8988T (cell line): ENCODE measurements around the gene KCNE1.
A peak's percentile ranks its signal among the peaks of the same experiment; 100 is the strongest.

Source experiments
- DNase-seq: peaks from one replicate; pipeline ENCODE4 v3.0.0; 2011

The KCNE1 gene

DNA sequence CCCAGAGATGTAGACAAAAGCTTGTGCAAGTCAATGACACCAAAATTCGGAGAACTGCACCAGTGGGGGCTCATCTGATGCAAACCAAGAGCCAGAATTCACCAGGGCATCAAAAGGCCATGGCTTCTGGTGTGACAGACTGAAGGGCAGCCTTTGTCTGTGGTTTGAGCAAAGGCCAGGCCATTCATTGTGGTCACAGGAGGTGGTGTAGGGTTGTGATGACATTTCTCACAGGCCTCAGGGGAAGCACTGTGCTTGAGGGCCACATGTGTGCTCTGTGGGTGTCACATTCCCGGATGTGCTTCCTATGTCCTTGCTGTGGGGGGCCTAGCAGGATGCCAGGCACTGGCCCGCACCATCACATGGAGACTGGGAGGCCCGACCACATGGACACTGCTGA, 22.5 kb upstream of the KCNE1 start:
- no peak for DNase-seq

DNA sequence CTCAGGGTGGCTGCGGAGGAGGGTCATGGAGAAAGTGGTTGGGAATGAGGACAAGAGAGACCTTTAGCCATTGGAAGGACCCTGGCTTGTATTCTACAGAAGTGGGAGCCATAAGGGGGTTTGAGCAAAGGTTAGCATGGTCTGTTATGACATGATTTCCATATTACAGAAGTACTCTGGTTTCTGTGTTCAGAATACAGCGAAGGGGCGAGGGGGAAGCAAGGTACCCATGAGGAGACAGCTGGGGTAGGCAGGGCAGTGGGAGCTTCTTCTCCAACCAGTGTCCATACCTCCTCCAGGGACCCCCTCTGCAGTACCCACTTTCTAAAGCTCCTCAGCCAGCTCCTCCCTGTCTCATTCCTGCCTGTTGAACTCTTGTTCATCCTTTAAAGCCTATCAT, 21.9 kb upstream of the KCNE1 start:
- no peak for DNase-seq

GRCh38 chr21:34531399-34531798, 19.4 kb upstream of the KCNE1 start:
- DNase-seq = no peak

- DNase-seq = no peak
Measured at GRCh38 chr21:34530261-34530660, 18.3 kb upstream of the KCNE1 start.

DNA sequence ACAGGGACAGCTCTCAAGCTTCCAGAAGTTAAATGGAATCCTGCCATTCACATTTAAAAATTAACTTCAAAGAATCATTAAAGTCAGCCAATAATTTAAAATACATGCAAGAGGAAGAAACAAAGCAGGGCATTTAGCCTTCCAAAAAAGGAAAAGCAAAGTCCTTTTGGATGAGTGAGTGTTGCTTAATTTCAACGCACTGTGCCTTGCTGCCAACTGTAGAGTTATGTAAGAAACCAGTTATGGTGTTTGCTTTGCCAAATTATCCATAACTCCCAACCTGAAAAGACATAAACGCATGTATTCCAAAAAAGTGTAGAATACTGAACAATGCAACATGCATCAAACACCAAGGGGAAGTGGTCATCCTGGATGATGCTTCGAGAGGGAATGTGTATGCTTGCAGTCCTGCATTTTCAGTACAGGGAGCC, 16.1 kb upstream of the KCNE1 start:
- no peak for DNase-seq

DNA sequence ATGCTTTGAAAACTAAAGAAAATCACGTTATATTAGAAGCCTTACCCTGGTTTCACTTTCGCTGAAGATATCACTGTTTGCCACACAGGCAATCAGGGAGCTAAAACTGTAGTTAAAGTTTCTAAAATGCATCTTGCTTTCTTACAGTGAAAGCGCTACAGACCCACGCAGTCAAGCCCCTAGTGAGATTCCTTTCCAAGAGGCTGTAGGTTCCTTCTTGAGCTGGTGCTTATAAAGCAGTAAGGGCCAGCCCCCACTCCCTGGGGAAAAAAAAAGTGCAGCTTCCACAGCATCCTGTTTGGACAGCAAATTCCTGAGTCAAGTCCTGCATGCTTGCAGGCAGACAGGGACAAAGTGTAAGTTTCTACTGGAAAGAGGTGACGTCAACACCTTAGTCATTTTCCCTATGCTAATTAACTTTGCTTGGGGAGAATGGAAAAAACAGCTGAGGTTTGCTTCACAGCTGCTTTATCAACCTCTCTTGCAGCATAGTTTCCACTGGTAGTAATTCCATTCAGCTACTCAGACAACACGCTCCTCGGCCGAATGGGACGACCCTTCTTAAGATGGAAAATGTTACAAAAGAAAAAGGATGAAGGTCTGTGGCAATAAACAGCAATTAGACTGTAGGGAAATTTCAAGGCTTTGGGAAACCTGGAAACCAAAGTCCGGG, 14.7 kb upstream of the KCNE1 start:
- DNase-seq = peak; percentile 31

GRCh38 chr21:34526241-34526617, 14.2 kb upstream of the KCNE1 start:
- DNase-seq = no peak

DNA sequence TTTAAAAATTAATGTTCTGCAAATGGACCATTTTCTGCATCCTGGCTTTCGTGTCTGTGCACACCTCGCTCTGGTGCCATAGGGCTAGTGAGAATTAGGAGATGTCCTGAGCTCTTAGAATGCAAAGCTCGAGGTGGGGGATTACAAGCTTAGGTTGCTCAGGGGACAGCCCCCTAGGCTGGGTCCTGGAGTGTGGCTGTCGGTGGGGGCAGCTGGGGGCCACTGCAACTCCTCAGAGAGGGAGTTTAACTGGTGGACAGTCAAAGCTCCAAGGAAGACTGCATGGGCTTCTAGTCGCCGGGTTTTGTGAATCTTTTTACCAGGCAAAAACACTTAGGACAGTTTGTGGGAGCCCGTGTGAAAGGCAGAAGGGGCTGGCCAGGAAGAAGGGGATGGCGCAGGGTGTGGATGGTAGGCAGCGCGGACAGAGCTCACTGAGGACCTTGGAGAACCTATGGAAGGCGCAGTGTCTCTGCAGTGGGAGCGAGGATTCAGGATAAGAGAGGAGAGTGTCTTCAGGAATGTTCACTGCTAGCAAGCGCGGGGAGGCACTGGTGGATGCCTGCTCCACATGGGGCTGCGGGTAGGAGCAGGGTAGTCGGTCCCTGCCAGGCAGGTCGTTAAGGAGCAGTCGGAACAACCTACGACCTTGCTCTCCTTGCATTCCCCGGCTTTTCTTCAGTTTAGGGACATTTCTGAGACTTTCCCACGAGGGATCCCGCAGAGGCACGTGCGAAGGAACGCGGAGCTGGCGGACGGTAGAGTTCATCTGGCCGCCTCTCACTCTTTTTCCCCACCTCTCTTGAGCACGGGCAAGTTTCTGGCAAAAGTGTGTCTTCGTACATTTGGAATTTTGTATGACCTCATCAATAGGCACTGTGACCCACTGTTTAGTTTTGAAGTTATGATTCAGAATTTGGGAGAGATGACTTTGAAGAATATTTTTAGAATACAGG, 12.9 kb upstream of the KCNE1 start:
- peak; percentile 33 for DNase-seq

- no peak for DNase-seq
Measured at GRCh38 chr21:34523019-34523555, 11.1 kb upstream of the KCNE1 start.

GRCh38 chr21:34522284-34522683, 10.3 kb upstream of the KCNE1 start:
- DNase-seq = no peak

- DNase-seq = no peak
Measured at GRCh38 chr21:34521561-34521960, 9.6 kb upstream of the KCNE1 start.

GRCh38 chr21:34520764-34521508, 8.9 kb upstream of the KCNE1 start:
- DNase-seq = no peak

- DNase-seq = no peak
Measured at GRCh38 chr21:34520281-34520680, 8.3 kb upstream of the KCNE1 start.

GRCh38 chr21:34519694-34520093, 7.7 kb upstream of the KCNE1 start:
- DNase-seq = no peak

DNA sequence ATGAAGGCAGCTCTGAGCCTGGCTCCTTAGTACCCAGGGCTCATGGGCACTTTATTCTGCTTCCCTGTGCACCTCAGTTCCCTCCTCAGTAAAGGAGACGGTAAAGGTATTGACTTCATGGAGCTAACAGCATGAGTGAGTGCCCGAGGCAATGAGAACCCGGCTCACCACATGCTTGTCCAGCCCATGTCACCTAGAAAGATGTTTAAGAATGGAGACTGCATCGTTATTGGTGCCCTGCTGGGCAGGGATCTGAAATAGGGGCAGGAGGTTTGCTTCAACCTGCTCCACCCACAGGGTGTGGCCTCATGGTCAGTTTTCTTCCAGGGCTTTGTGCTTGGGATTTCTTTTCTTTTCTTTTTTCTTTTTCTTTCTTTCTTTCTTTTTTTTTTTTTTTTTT, 7.0 kb upstream of the KCNE1 start:
- no peak for DNase-seq

DNA sequence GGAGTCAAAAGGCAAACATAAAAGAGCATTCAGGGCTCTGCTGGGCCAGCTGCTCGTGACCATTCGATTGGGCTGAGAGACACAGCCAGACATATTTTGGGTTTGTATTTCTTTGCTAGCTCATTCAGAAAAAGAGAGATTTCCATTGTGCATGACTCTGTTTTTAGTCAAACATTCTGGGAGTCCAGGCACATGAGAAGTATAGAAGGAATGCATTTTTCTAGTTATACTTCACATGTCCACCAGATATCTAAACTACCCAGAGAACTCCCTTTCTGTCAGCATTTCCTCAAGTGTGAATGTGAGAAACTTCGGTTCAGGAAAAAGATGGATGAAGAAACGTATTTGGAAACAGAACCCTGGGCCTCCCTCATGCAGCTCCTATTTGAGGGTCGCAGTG, 6.3 kb upstream of the KCNE1 start:
- no peak for DNase-seq

DNA sequence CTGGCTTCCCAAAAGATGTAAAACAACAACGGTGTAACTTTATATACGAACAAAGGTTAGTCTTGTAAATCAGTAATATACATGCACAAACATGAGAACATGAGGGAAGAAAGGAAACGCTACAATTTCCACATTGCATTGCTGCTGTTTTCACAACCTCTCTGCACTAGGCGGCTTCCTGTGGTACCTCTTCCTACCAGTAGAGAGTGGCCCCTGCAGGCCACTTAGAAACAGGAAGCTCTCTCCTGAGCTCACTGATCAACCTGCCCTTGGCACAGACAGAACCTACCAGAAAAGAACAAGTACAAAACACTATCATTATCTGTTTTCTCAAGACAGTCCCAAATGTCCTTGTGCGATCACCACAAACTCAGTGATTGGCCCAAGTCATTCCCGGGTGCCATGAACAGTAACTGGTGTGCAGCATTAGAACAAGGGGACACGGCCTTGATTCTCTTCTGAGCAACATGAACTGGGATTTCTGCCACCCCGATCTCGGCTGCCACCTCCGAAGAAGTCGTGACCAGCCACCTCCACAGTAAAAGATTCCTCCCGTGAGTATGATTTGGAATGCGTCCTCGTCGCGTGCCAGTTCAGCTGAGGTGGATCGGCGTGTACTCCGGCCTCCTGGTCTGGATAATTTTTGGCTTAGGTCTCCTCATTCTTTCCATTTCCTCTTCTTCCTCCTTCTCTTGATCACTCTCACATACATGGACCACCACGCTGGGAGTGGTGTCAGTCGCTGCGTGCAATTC, 5.7 kb upstream of the KCNE1 start:
- no peak for DNase-seq

- no peak for DNase-seq
Measured at GRCh38 chr21:34517039-34517438, 5.0 kb upstream of the KCNE1 start.

DNA sequence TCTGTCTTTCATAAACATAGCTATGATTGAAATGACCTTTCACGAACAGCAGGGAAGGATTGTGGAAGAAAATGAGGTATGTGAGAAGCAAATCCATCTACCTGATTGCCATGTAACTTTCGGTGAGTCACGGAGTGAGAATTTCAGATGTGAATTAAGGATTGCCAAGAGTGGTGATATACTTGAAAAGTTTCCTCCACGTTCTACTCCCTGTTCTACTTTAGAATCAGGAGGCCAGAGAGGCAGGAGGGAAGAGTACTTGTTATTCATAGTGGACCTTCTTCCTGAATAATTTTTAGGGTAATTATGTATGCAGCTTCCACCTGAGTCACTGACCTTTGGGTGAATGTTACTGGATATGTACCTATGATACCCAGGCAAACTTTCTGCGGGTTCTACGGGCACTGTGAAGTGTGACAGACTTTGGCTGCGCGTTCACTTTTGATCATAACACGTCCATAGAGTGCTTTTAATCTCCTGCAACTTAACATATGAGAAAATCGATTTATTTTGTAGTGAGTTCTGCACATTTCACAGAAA, 2.6 kb upstream of the KCNE1 start:
- DNase-seq = no peak

- no peak for DNase-seq
Measured at GRCh38 chr21:34513129-34513675, 1.2 kb upstream of the KCNE1 start.

GRCh38 chr21:34511181-34511580, 829 bp downstream of the KCNE1 start:
- no peak for DNase-seq
